Regular cardiac myocyte (primary cell): ENCODE measurements around the gene SDR42E1. TPM values are rescaled to one million over a fixed set of nuclear protein-coding genes. Genes with fewer than 3 reads are reported as not detected.

Experiments used
- total RNA-seq: library from RNA; depleted of rRNA; stranded (reverse); fragments of >200 nt; gene quantifications from 2 replicates; pipeline ENCODE4 v1.2.3, GENCODE V29; 2014

The SDR42E1 gene
- total RNA-seq: under 0.01 and 0.19 TPM in 2 replicates

GRCh38 chr16:82011199-82011641 is at the start of gene SDR42E1:
Gene SDR42E1 (minus strand): TSS chr16:82011470. CDS start chr16:82000858, 10,612 bp downstream.

GRCh38 chr16:82034981-82035612 is 23.8 kb upstream of the SDR42E1 start, which contains the start of gene HSD17B2:
Gene HSD17B2 (plus strand): TSS chr16:82035253. CDS start chr16:82035425, 172 bp downstream.

Other genes with a start within 250 kb of the SDR42E1 start
- 0.19 and 2.0 TPM in 2 replicates for gene PLCG2, start 232.2 kb downstream of the SDR42E1 start, total RNA-seq
- gene HSD17B2, start 23.8 kb upstream of the SDR42E1 start, total RNA-seq: 0.38 and 0.85 TPM in 2 replicates
- gene MPHOSPH6, start 158.8 kb upstream of the SDR42E1 start, total RNA-seq: 23.1 and 41.2 TPM in 2 replicates